Neural cell (in vitro differentiated cells): ENCODE measurements around the gene IDH3G. TPM values are rescaled to one million over a fixed set of nuclear protein-coding genes. Genes with fewer than 3 reads are reported as not detected.

Experiments
- H2AFZ ChIP-seq: fragments of 200-600, 300-800 bp; sonication (generic), shearing (Covaris generic); 2 replicates; pipeline ENCODE4 v1.6.0; 2014; ENCODE audit warnings: low read depth, mild to moderate bottlenecking, antibody characterized with exemption, low read length, moderate library complexity
- H3F3A ChIP-seq: fragments of 200-600 bp; shearing (Covaris generic); 2 replicates; pipeline ENCODE4 v1.6.1; 2016; ENCODE audit warnings: mild to moderate bottlenecking, moderate library complexity, mixed read lengths, antibody characterized with exemption, low read length; ENCODE audit not compliant: insufficient read depth, poor library complexity, severe bottlenecking
- H3K27ac ChIP-seq: fragments of 200-600, 300-800 bp; sonication (generic), shearing (Covaris generic); 2 replicates; pipeline ENCODE4 v1.5.1; 2014; ENCODE audit warnings: mild to moderate bottlenecking, low read length, moderate library complexity
- H3K27me3 ChIP-seq: fragments of 300-800, 200-600 bp; sonication (generic), shearing (Covaris generic); 2 replicates; pipeline ENCODE4 v1.6.0; 2014; ENCODE audit warnings: mild to moderate bottlenecking, low read depth, low read length, moderate library complexity; ENCODE audit not compliant: insufficient read depth
- H3K36me3 ChIP-seq: fragments of 300-800, 200-600 bp; sonication (generic), shearing (Covaris generic); 2 replicates; pipeline ENCODE4 v1.5.1; 2014; ENCODE audit warnings: mild to moderate bottlenecking, antibody characterized with exemption, low read length, moderate library complexity; ENCODE audit not compliant: insufficient read depth
- H3K4me2 ChIP-seq: fragments of 300-800, 200-600 bp; sonication (generic), shearing (Covaris generic); 2 replicates; pipeline ENCODE4 v1.6.0; 2014; ENCODE audit warnings: mild to moderate bottlenecking, low read length
- H3K4me3 ChIP-seq: fragments of 300-800, 200-600 bp; sonication (generic), shearing (Covaris generic); 2 replicates; pipeline ENCODE4 v1.5.1; 2014; ENCODE audit warnings: mild to moderate bottlenecking, low read length, moderate library complexity
- H3K79me2 ChIP-seq: fragments of 200-600 bp; shearing (Covaris generic); replicated peaks from 2 replicates; pipeline ENCODE4 v1.6.0; 2014; ENCODE audit warnings: mild to moderate bottlenecking, low read length, moderate library complexity; ENCODE audit not compliant: insufficient read depth
- H3K9ac ChIP-seq: fragments of 300-800, 200-600 bp; sonication (generic), shearing (Covaris generic); 2 replicates; pipeline ENCODE4 v1.6.1; 2016; ENCODE audit warnings: mild to moderate bottlenecking, low read length, mixed read lengths
- H3K9me2 ChIP-seq: fragments of 200-600 bp; shearing (Covaris generic); 2 replicates; pipeline ENCODE4 v1.6.1; 2016; ENCODE audit warnings: mild to moderate bottlenecking, low read length, mixed read lengths; ENCODE audit not compliant: insufficient read depth
- H3K9me3 ChIP-seq: fragments of 200-600, 300-800 bp; sonication (generic), shearing (Covaris generic); 2 replicates; pipeline ENCODE4 v1.6.1; 2016; ENCODE audit warnings: mild to moderate bottlenecking, mixed run types, low read length, moderate library complexity, mixed read lengths
- H4K20me1 ChIP-seq: fragments of 200-600 bp; shearing (Covaris generic); 2 replicates; pipeline ENCODE4 v1.6.1; 2016; ENCODE audit warnings: mild to moderate bottlenecking, mixed run types; ENCODE audit not compliant: insufficient read depth
- CTCF ChIP-seq: fragments of 450-650 bp; IDR thresholded peaks from 2 replicates; pipeline ENCODE4 v1.5.1; 2014; ENCODE audit warnings: antibody characterized with exemption, mild to moderate bottlenecking, moderate library complexity; ENCODE audit not compliant: poor library complexity, severe bottlenecking
- EP300 ChIP-seq: fragments of 450-650 bp; conservative IDR thresholded peaks from 2 replicates; pipeline ENCODE4 v1.6.1; 2014; ENCODE audit warnings: antibody characterized with exemption, mild to moderate bottlenecking, moderate library complexity; ENCODE audit not compliant: poor library complexity, severe bottlenecking
- EZH2 ChIP-seq: fragments of 200-600, 300-800 bp; shearing (Covaris generic), sonication (generic); IDR thresholded peaks from 2 replicates; pipeline ENCODE4 v1.6.1; 2014; ENCODE audit warnings: antibody characterized with exemption, low read length, borderline replicate concordance, mild to moderate bottlenecking; ENCODE audit not compliant: insufficient read depth, poor library complexity, severe bottlenecking
- MXI1 ChIP-seq: fragments of 450-650 bp; conservative IDR thresholded peaks from 2 replicates; pipeline ENCODE4 v1.6.1; 2014; ENCODE audit warnings: antibody characterized with exemption, mild to moderate bottlenecking; ENCODE audit not compliant: poor library complexity, severe bottlenecking
- POLR2AphosphoS5 ChIP-seq: IDR thresholded peaks from 2 replicates; pipeline ENCODE4 v1.6.1; 2012
- RAD21 ChIP-seq: fragments of 450-650 bp; conservative IDR thresholded peaks from 2 replicates; pipeline ENCODE4 v1.6.1; 2014; ENCODE audit warnings: antibody characterized with exemption, mild to moderate bottlenecking, moderate library complexity
- REST ChIP-seq: IDR thresholded peaks from 2 replicates; pipeline ENCODE4 v1.6.1; 2012; ENCODE audit warnings: borderline replicate concordance
- SMC3 ChIP-seq: fragments of 450-650 bp; conservative IDR thresholded peaks from 2 replicates; pipeline ENCODE4 v1.6.1; 2014; ENCODE audit warnings: antibody characterized with exemption, mild to moderate bottlenecking, moderate library complexity; ENCODE audit not compliant: poor library complexity
- TAF1 ChIP-seq: IDR thresholded peaks from 2 replicates; pipeline ENCODE4 v1.6.1; 2012; ENCODE audit warnings: low read depth
- polyA plus RNA-seq: library from polyadenylated mRNA; depleted of rRNA; stranded (reverse); fragments of >200 nt; gene quantifications from 2 replicates; pipeline ENCODE4 v1.2.3, GENCODE V29; 2014

The IDH3G gene
- polyA plus RNA-seq, 1 donor from 2014 or later, result 64.7 TPM

- no peaks in the 10 kb centered on the region for H3K36me3 ChIP-seq
- no peaks in the 10 kb centered on the region for H3K27me3 ChIP-seq
These were observed 54.3 kb downstream of the IDH3G start for GRCh38 chrX:153739754-153740486.

More at GRCh38 chrX:153739754-153740486, 54.3 kb downstream of the IDH3G start:
- Histone ChIP-seq H3K79me2 (no peaks in the 10 kb centered on the region), H3K9ac (no peak overlapping the region), H3K4me2 (no peak overlapping the region), H3K27ac (no peak overlapping the region), H3F3A (no peaks in the 10 kb centered on the region), H4K20me1 (no peaks in the 10 kb centered on the region), H3K4me3 (no peak overlapping the region), H3K9me2 (no peaks in the 10 kb centered on the region), H3K9me3 (no peaks in the 10 kb centered on the region), H2AFZ (no peak overlapping the region)
- TF ChIP-seq EP300, result no peak
- no peak for TF ChIP-seq EZH2
- TF ChIP-seq SMC3, result no peak
- TF ChIP-seq TAF1, result no peak
- no peak for TF ChIP-seq CTCF
- TF ChIP-seq REST, result no peak
- TF ChIP-seq POLR2AphosphoS5, result no peak
- no peak for TF ChIP-seq MXI1
- no peak for TF ChIP-seq RAD21
